Measurements from ENCODE around the gene ITPKB.
"Not testable (repeated sequence)": the region's sequence is repeated elsewhere in the genome, so short reads cannot be mapped to it uniquely, and the experiment has no call there.

Gene ITPKB

GRCh38 chr1:226738995-226739695, at the start of gene ITPKB:
Gene ITPKB (minus strand): TSS chr1:226739282. CDS start chr1:226737458, 1,824 bp downstream.
- peak; percentile 69 for DNase-seq (ENCODE audit: low read depth)

- no peak for DNase-seq (ENCODE audit: low read depth)
These were observed 48.6 kb upstream of the ITPKB start for GRCh38 chr1:226787638-226788037.

- DNase-seq (ENCODE audit: low read depth) = no peak
These were observed 48.0 kb upstream of the ITPKB start for GRCh38 chr1:226787071-226787470.

- no peak for DNase-seq (ENCODE audit: low read depth)
These were observed 47.5 kb upstream of the ITPKB start for GRCh38 chr1:226786550-226786949.

GRCh38 chr1:226785805-226786204, 46.7 kb upstream of the ITPKB start:
- DNase-seq (ENCODE audit: low read depth) = no peak

- DNase-seq (ENCODE audit: low read depth) = no peak
These were observed 45.3 kb upstream of the ITPKB start for GRCh38 chr1:226784081-226785049.

- DNase-seq (ENCODE audit: low read depth) = no peak
These were observed 43.9 kb upstream of the ITPKB start for GRCh38 chr1:226782845-226783601.

GRCh38 chr1:226781937-226782609, 43.0 kb upstream of the ITPKB start:
- no peak for DNase-seq (ENCODE audit: low read depth)

- DNase-seq (ENCODE audit: low read depth) = no peak
These were observed 40.5 kb upstream of the ITPKB start for GRCh38 chr1:226779561-226779960.

- peak; percentile 49 for DNase-seq (ENCODE audit: low read depth)
These were observed 39.6 kb upstream of the ITPKB start for GRCh38 chr1:226778657-226779058.

- no peak for DNase-seq (ENCODE audit: low read depth)
These were observed 37.9 kb upstream of the ITPKB start for GRCh38 chr1:226776975-226777374.

- DNase-seq (ENCODE audit: low read depth) = no peak
These were observed 37.0 kb upstream of the ITPKB start for GRCh38 chr1:226776066-226776465.

GRCh38 chr1:226772446-226773139, 33.5 kb upstream of the ITPKB start:
- DNase-seq (ENCODE audit: low read depth) = no peak

GRCh38 chr1:226767170-226767569, 28.1 kb upstream of the ITPKB start:
- not testable (repeated sequence) for DNase-seq (ENCODE audit: low read depth)

- no peak for DNase-seq (ENCODE audit: low read depth)
These were observed 27.5 kb upstream of the ITPKB start for GRCh38 chr1:226766565-226766964.

GRCh38 chr1:226764533-226764932, 25.5 kb upstream of the ITPKB start:
- DNase-seq (ENCODE audit: low read depth) = no peak

- peak; percentile 6 for DNase-seq (ENCODE audit: low read depth)
These were observed 24.8 kb upstream of the ITPKB start for GRCh38 chr1:226763905-226764264.

- DNase-seq (ENCODE audit: low read depth) = no peak
These were observed 24.2 kb upstream of the ITPKB start for GRCh38 chr1:226762988-226763904.

- no peak for DNase-seq (ENCODE audit: low read depth)
These were observed 23.0 kb upstream of the ITPKB start for GRCh38 chr1:226762055-226762454.

GRCh38 chr1:226761322-226761721, 22.2 kb upstream of the ITPKB start:
- no peak for DNase-seq (ENCODE audit: low read depth)
